Activated CD4-positive, alpha-beta T cell treated with anti-CD3 and anti-CD28 coated beads, Interleukin-2, amount 50 U/mL, for 1 hour (primary cell): ENCODE measurements around the gene TIAM1.

ENCODE experiments used
- DNase-seq: peaks from one replicate; pipeline ENCODE4 v3.0.0-alpha.2; 2020

Gene TIAM1

GRCh38 chr21:31329456-31330143 lies 14.5 kb downstream of the TIAM1 start:
- DNase-seq: no peak

- DNase-seq: peak; percentile 22
These were observed 17.4 kb downstream of the TIAM1 start for GRCh38 chr21:31326522-31327242.

GRCh38 chr21:31318971-31319370 lies 25.1 kb downstream of the TIAM1 start:
- DNase-seq: no peak

- DNase-seq: no peak
These were observed 26.4 kb downstream of the TIAM1 start for GRCh38 chr21:31317688-31318087.

- DNase-seq: no peak
These were observed 27.4 kb downstream of the TIAM1 start for GRCh38 chr21:31316488-31317169.

GRCh38 chr21:31316072-31316471 lies 28.0 kb downstream of the TIAM1 start:
- DNase-seq: no peak

- DNase-seq: no peak
These were observed 33.3 kb downstream of the TIAM1 start for GRCh38 chr21:31310750-31311149.

GRCh38 chr21:31308584-31308983 lies 35.5 kb downstream of the TIAM1 start:
- DNase-seq: no peak

- no peak for DNase-seq
These were observed 38.2 kb downstream of the TIAM1 start for GRCh38 chr21:31305888-31306287.

GRCh38 chr21:31299291-31300147 lies 44.5 kb downstream of the TIAM1 start:
- DNase-seq: no peak

- no peak for DNase-seq
These were observed 45.3 kb downstream of the TIAM1 start for GRCh38 chr21:31298618-31299269.

- no peak for DNase-seq
These were observed 46.3 kb downstream of the TIAM1 start for GRCh38 chr21:31297806-31298205.

- DNase-seq: no peak
These were observed 48.4 kb downstream of the TIAM1 start for GRCh38 chr21:31295676-31296075.

GRCh38 chr21:31294691-31295090 lies 49.4 kb downstream of the TIAM1 start:
- DNase-seq: no peak

GRCh38 chr21:31293986-31294385 lies 50.1 kb downstream of the TIAM1 start:
- no peak for DNase-seq

- DNase-seq: no peak
These were observed 53.3 kb downstream of the TIAM1 start for GRCh38 chr21:31290765-31291164.

- DNase-seq: no peak
These were observed 54.4 kb downstream of the TIAM1 start for GRCh38 chr21:31289702-31290101.

GRCh38 chr21:31288191-31288590 lies 55.9 kb downstream of the TIAM1 start:
- no peak for DNase-seq

GRCh38 chr21:31287201-31287600 lies 56.9 kb downstream of the TIAM1 start:
- DNase-seq: no peak

GRCh38 chr21:31286621-31287020 lies 57.4 kb downstream of the TIAM1 start:
- no peak for DNase-seq

- DNase-seq: no peak
These were observed 59.2 kb downstream of the TIAM1 start for GRCh38 chr21:31284797-31285397.

- no peak for DNase-seq
These were observed 61.0 kb downstream of the TIAM1 start for GRCh38 chr21:31283025-31283424.
